HL-60 (cell line): ENCODE results near the gene DPF3.

Experiments
- DNase-seq, 2 experiments: peaks; one replicate each; pipeline ENCODE4 v3.0.0-alpha.2; 2010 to 2020; ENCODE audit warnings: low read depth in 1 of 2, low spot score in 1 of 2
- H3K27ac ChIP-seq: fragments of 250-450 bp; sonication (Bioruptor Pico); replicated peaks from 2 replicates; pipeline ENCODE4 v1.5.1; 2020; ENCODE audit warnings: mild to moderate bottlenecking, moderate library complexity
- H3K27me3 ChIP-seq: fragments of 250-450 bp; sonication (Bioruptor Pico); 2 replicates; pipeline ENCODE4 v1.5.1; 2021; ENCODE audit warnings: mild to moderate bottlenecking, moderate library complexity; ENCODE audit not compliant: insufficient read depth, poor library complexity, severe bottlenecking
- H3K4me3 ChIP-seq: replicated peaks from 2 replicates; pipeline ENCODE4 v1.5.1; 2011; ENCODE audit warnings: mild to moderate bottlenecking, control low read depth, low read length; ENCODE audit not compliant: insufficient read depth
- CTCF ChIP-seq: IDR thresholded peaks from one replicate; pipeline ENCODE4 v1.5.1; 2011; ENCODE audit warnings: low read length, control low read depth, inconsistent platforms; ENCODE audit not compliant: insufficient read depth
- GABPA ChIP-seq: IDR thresholded peaks from 2 replicates; pipeline ENCODE4 v1.6.1; 2012; ENCODE audit warnings: low read depth
- POLR2AphosphoS5 ChIP-seq: IDR thresholded peaks from 2 replicates; pipeline ENCODE4 v1.6.1; 2012; ENCODE audit warnings: low read depth
- REST ChIP-seq: IDR thresholded peaks from 2 replicates; pipeline ENCODE4 v1.6.1; 2012; ENCODE audit warnings: low read depth; ENCODE audit not compliant: insufficient replicate concordance
- SPI1 ChIP-seq: IDR thresholded peaks from 2 replicates; pipeline ENCODE4 v1.6.1; 2012; ENCODE audit warnings: low read depth, mild to moderate bottlenecking, borderline replicate concordance

The DPF3 gene

GRCh38 chr14:72781561-72782508 lies 112.1 kb downstream of the DPF3 start:
- Histone ChIP-seq H3K4me3 (no peak overlapping the region), H3K27me3 (no peaks in the 10 kb centered on the region), H3K27ac (no peak overlapping the region)
- DNase-seq: no peak
- no peak for TF ChIP-seq GABPA
- no peak for TF ChIP-seq POLR2AphosphoS5
- no peak for TF ChIP-seq SPI1

- H3K27ac ChIP-seq: no peak overlapping the region
- no peaks in the 10 kb centered on the region for H3K27me3 ChIP-seq
- TF ChIP-seq REST: no peak
- TF ChIP-seq POLR2AphosphoS5: no peak
- no peak for TF ChIP-seq CTCF
- DNase-seq: no peak
- H3K4me3 ChIP-seq: no peak overlapping the region
These were observed 113.2 kb downstream of the DPF3 start for GRCh38 chr14:72780751-72781150.

GRCh38 chr14:72779679-72780078 lies 114.2 kb downstream of the DPF3 start:
- no peak for TF ChIP-seq SPI1
- no peak for TF ChIP-seq CTCF
- TF ChIP-seq GABPA: no peak
- no peak for TF ChIP-seq POLR2AphosphoS5
- no peak for TF ChIP-seq REST
- Histone ChIP-seq H3K4me3 (no peak overlapping the region), H3K27me3 (no peaks in the 10 kb centered on the region), H3K27ac (no peak overlapping the region)
- no peak for DNase-seq

GRCh38 chr14:72777636-72778035 lies 116.3 kb downstream of the DPF3 start:
- no peak for TF ChIP-seq POLR2AphosphoS5
- no peak for TF ChIP-seq REST
- TF ChIP-seq SPI1: no peak
- TF ChIP-seq GABPA: no peak
- no peak for TF ChIP-seq CTCF
- DNase-seq: no peak
- Histone ChIP-seq H3K4me3 (no peak overlapping the region), H3K27me3 (no peaks in the 10 kb centered on the region), H3K27ac (no peak overlapping the region)
